GM12878 (cell line): ENCODE measurements around the gene RAB11A. TPM values are rescaled to one million over a fixed set of nuclear protein-coding genes. Genes with fewer than 3 reads are reported as not detected.

ENCODE experiments used
- ATF7 ChIP-seq: fragments of 450-650 bp; IDR thresholded peaks from 2 replicates; pipeline ENCODE4 v1.6.1; 2016; ENCODE audit warnings: low read depth, mild to moderate bottlenecking
- BCLAF1 ChIP-seq: fragments of 450-650 bp; IDR thresholded peaks from 2 replicates; pipeline ENCODE4 v1.6.1; 2017; ENCODE audit warnings: antibody characterized with exemption, mild to moderate bottlenecking, moderate library complexity
- CEBPZ ChIP-seq: fragments of 150-350 bp; IDR thresholded peaks from 2 replicates; pipeline ENCODE4 v1.6.1; 2016; ENCODE audit warnings: low read depth, low read length
- E4F1 ChIP-seq: fragments of 450-650 bp; IDR thresholded peaks from 2 replicates; pipeline ENCODE4 v1.6.1; 2018; ENCODE audit warnings: borderline replicate concordance, mild to moderate bottlenecking; ENCODE audit not compliant: partially characterized antibody
- GABPA ChIP-seq: IDR thresholded peaks from 2 replicates; pipeline ENCODE4 v1.6.1; 2014; ENCODE audit warnings: antibody characterized with exemption, low read depth, mild to moderate bottlenecking, inconsistent platforms
- HDGF ChIP-seq: fragments of 450-650 bp; IDR thresholded peaks from 2 replicates; pipeline ENCODE4 v1.6.1; 2016; ENCODE audit warnings: antibody characterized with exemption
- PBX3 ChIP-seq: IDR thresholded peaks from 2 replicates; pipeline ENCODE4 v1.6.1; 2011; ENCODE audit warnings: mild to moderate bottlenecking, low read depth, low read length, moderate library complexity; ENCODE audit not compliant: insufficient replicate concordance
- RELB ChIP-seq: fragments of 450-650 bp; IDR thresholded peaks from 2 replicates; pipeline ENCODE4 v1.6.1; 2017; ENCODE audit warnings: low read depth, mild to moderate bottlenecking, moderate library complexity
- ZNF217 ChIP-seq: fragments of 450-650 bp; IDR thresholded peaks from 2 replicates; pipeline ENCODE4 v1.6.1; 2017; ENCODE audit warnings: antibody characterized with exemption, mild to moderate bottlenecking
- ZNF622 ChIP-seq: fragments of 450-650 bp; IDR thresholded peaks from 2 replicates; pipeline ENCODE4 v1.6.1; 2017; ENCODE audit warnings: mild to moderate bottlenecking, inconsistent platforms
- ZNF687 ChIP-seq: fragments of 450-650 bp; IDR thresholded peaks from 2 replicates; pipeline ENCODE4 v1.6.1; 2017; ENCODE audit warnings: mild to moderate bottlenecking, moderate library complexity
- ZSCAN29 ChIP-seq: fragments of 450-650 bp; IDR thresholded peaks from 2 replicates; pipeline ENCODE4 v1.6.1; 2017; ENCODE audit warnings: mild to moderate bottlenecking, moderate library complexity
- polyA plus RNA-seq, 11 experiments: library from polyadenylated mRNA; depleted of rRNA in 4 of 11; unstranded in 6 of 11; stranded (reverse) in 5 of 11; fragments of >200 nt; fragmentation: Nextera tagmentation in 4 of 11; fragmentation: Illumina TruSeq in 1 of 11; extraction: Ambion mirVana in 4 of 11; extraction: Trizol in 1 of 11; gene quantifications; 1 replicate in 1 of 11; 2 replicates in 10 of 11; pipeline versions ENCODE4 v1.2.1 to v1.2.3, GENCODE V29; 2011 to 2016; ENCODE audit warnings: inconsistent platforms in 2 of 11, missing spikeins in 2 of 11, low read depth in 1 of 11
- total RNA-seq, 4 experiments: library from RNA; depleted of rRNA in 3 of 4; stranded (reverse); fragments of >200 nt in 3 of 4; fragmentation: Illumina TruSeq in 1 of 4; extraction: Trizol in 1 of 4; gene quantifications; 2 replicates each; pipeline versions ENCODE4 v1.2.1 to v1.2.3, GENCODE V29; 2013 to 2021

RAB11A gene
- total and polyA plus RNA-seq, 10 of the 15 experiments (the other 5 are each of a cell fraction or from before 2014, with no cell fraction given), result 128 to 387 (median 224) TPM

- TF ChIP-seq ZNF687 (peak; percentile 46; the same call in 1 of the 2 replicates), ZNF217 (no peak), CEBPZ (no peak), ATF7 (peak; percentile 84), GABPA (no peak), ZSCAN29 (no peak), HDGF (peak; percentile 85), BCLAF1 (no peak), ZNF622 (no peak), RELB (peak; percentile 99), PBX3 (no peak), E4F1 (no peak)
These were observed 47.5 kb downstream of the RAB11A start (continued) for GRCh38 chr15:65916664-65917406.
